H1 (cell line): ENCODE data around the gene MRRF. TPM values are rescaled to one million over a fixed set of nuclear protein-coding genes. Genes with fewer than 3 reads are reported as not detected.

Experiments used
- CTCF ChIP-seq, 3 experiments: IDR thresholded peaks; 1 replicate in 2 of 3; 2 replicates in 1 of 3; pipeline versions ENCODE4 v1.5.1 to v1.6.1; 2011; ENCODE audit warnings: low read length in 3 of 3, mild to moderate bottlenecking in 3 of 3, inconsistent platforms in 2 of 3, low read depth in 1 of 3, moderate library complexity in 1 of 3; ENCODE audit not compliant: insufficient read depth in 1 of 3; ENCODE audit errors: control extremely low read depth in 1 of 3
- KDM4A ChIP-seq: IDR thresholded peaks from one replicate; pipeline ENCODE4 v1.7.1; 2012; ENCODE audit warnings: low read depth, mild to moderate bottlenecking, moderate library complexity, low read length, inconsistent platforms; ENCODE audit not compliant: severe bottlenecking
- POLR2A ChIP-seq, 2 experiments: IDR thresholded peaks; 1 replicate in 1 of 2; 2 replicates in 1 of 2; pipeline ENCODE4 v1.6.1; 2011; ENCODE audit warnings: low read depth in 2 of 2, low read length in 2 of 2, mild to moderate bottlenecking in 2 of 2; ENCODE audit errors: control extremely low read depth in 1 of 2
- RFX5 ChIP-seq: IDR thresholded peaks from 2 replicates; pipeline ENCODE4 v1.6.1; 2011; ENCODE audit warnings: low read depth, low read length, improper control_type of control experiment, borderline replicate concordance
- SIRT6 ChIP-seq: IDR thresholded peaks from one replicate; pipeline ENCODE4 v1.7.1; 2012; ENCODE audit warnings: low read length, inconsistent platforms
- SRF ChIP-seq: IDR thresholded peaks from 2 replicates; pipeline ENCODE4 v1.6.1; 2011; ENCODE audit warnings: mild to moderate bottlenecking, low read depth, low read length, moderate library complexity
- polyA plus RNA-seq, 7 experiments: library from polyadenylated mRNA; depleted of rRNA in 3 of 7; stranded (reverse) in 5 of 7; unstranded in 2 of 7; fragments of >200 nt in 5 of 7; fragments of 200-250 nt in 2 of 7; gene quantifications; 1 replicate in 5 of 7; 2 replicates in 1 of 7; 4 replicates in 1 of 7; pipeline versions ENCODE4 v1.2.1 to v1.2.3, GENCODE V29; 2011 to 2013; ENCODE audit warnings: missing spikeins in 2 of 7, mixed read lengths in 2 of 7
- total RNA-seq: library from RNA; stranded (reverse); fragmentation: NEBNext Ultra II Directional; extraction: Animal tissue kit (Norgen Biotek cat#: 25700); gene quantifications from 2 replicates; pipeline ENCODE4 v1.2.1, GENCODE V29; 2021

MRRF gene
- total and polyA plus RNA-seq, 2 of the 8 experiments (the other 6 are each of a cell fraction or from before 2014, with no cell fraction given) = 29.4 to 47.8 TPM

GRCh38 chr9:122315534-122315933 lies 50.9 kb downstream of the MRRF start (continued):
- TF ChIP-seq CTCF (IDR thresholded peaks at IDR 0.05; ENCODE audit: control extremely low read depth in 1 of 3, insufficient read depth in 1 of 3, low read depth in 1 of 3, low read length in 3 of 3) (no peak), SRF (no peak), SIRT6 (no peak), POLR2A (IDR thresholded peaks at IDR 0.05; ENCODE audit: control extremely low read depth in 1 of 2, low read depth in 2 of 2, low read length in 2 of 2) (no peak), KDM4A (no peak), RFX5 (no peak)
